Tibial artery (tissue), 4 donors: ENCODE results near the gene ZNF200.

Experiments used
- DNase-seq, 2 donors: peaks; one replicate each; pipeline ENCODE4 v3.0.0-alpha.2; 2019
- H3K27ac ChIP-seq, 2 donors: fragments of 200-600 bp; sonication (generic) in 1 of 2; 1 replicate in 1 of 2; 2 replicates in 1 of 2; pipeline ENCODE4 v1.5.1; 2018 to 2019; ENCODE audit warnings: mild to moderate bottlenecking in 1 of 2
- H3K27me3 ChIP-seq, 2 donors: fragments of 200-600 bp; sonication (generic) in 1 of 2; one replicate each; pipeline versions ENCODE4 v1.5.1 to v1.6.0; 2016 to 2019
- H3K36me3 ChIP-seq, 3 donors: fragments of 200-600 bp; sonication (generic) in 2 of 3; one replicate each; pipeline ENCODE4 v1.5.1; 2016 to 2019; ENCODE audit warnings: mild to moderate bottlenecking in 2 of 3
- H3K4me1 ChIP-seq, 4 donors: fragments of 200-600 bp; sonication (generic) in 2 of 4; 1 replicate in 3 of 4; 2 replicates in 1 of 4; pipeline ENCODE4 v1.5.1; 2016 to 2019
- H3K4me3 ChIP-seq, 2 donors: fragments of 200-600 bp; sonication (generic) in 1 of 2; 1 replicate in 1 of 2; 2 replicates in 1 of 2; pipeline ENCODE4 v1.5.1; 2018 to 2019; ENCODE audit warnings: mild to moderate bottlenecking in 2 of 2
- H3K9me3 ChIP-seq, 3 donors: fragments of 200-600 bp; sonication (generic) in 1 of 3; one replicate each; pipeline ENCODE4 v1.5.1; 2016 to 2019
- CTCF ChIP-seq, 2 experiments: fragments of 200-600 bp in 1 of 2; fragments of 450-650 bp in 1 of 2; IDR thresholded peaks; one replicate each; pipeline ENCODE4 v1.5.1; 2017 to 2019; ENCODE audit warnings: antibody characterized with exemption in 2 of 2, mild to moderate bottlenecking in 1 of 2, moderate library complexity in 1 of 2
- intact Hi-C: fragments of 100-400 bp; cut with DNase I; formaldehyde crosslinking; loops from one replicate; pipeline ENCODE4 v1.15.0; 2023; ENCODE audit warnings: low total_unique reads

ZNF200 gene

GRCh38 chr16:3175157-3176093 lies 59.5 kb downstream of the ZNF200 start:
- H3K4me1 ChIP-seq = peaks cover 0 to 28% (median 14%) of the 10 kb centered on the region in 4 donors
- no peak for TF ChIP-seq CTCF (IDR thresholded peaks at IDR 0.05)
- no peaks in the 10 kb centered on the region for H3K36me3 ChIP-seq
- DNase-seq = no peak
- intact Hi-C loops = no loop called here
- H3K27ac ChIP-seq = no peak overlapping the region
- H3K4me3 ChIP-seq = no peak overlapping the region
- H3K27me3 ChIP-seq = peaks cover 13 to 100% of the 10 kb centered on the region in 2 donors
- H3K9me3 ChIP-seq = no peaks in the 10 kb centered on the region

GRCh38 chr16:3174618-3175148 lies 60.3 kb downstream of the ZNF200 start:
- Histone ChIP-seq H3K27me3 (peaks cover 13 to 100% of the 10 kb centered on the region in 2 donors), H3K9me3 (no peaks in the 10 kb centered on the region), H3K4me3 (no peak overlapping the region), H3K4me1 (peaks cover 0 to 31% (median 17%) of the 10 kb centered on the region in 4 donors), H3K27ac (no peak overlapping the region), H3K36me3 (no peaks in the 10 kb centered on the region)
- TF ChIP-seq CTCF (IDR thresholded peaks at IDR 0.05) = no peak
- no peak for DNase-seq
- intact Hi-C loops = no loop called here

- H3K36me3 ChIP-seq = no peaks in the 10 kb centered on the region
- H3K9me3 ChIP-seq = no peaks in the 10 kb centered on the region
- no peak for TF ChIP-seq CTCF (IDR thresholded peaks at IDR 0.05)
- peaks cover 0 to 31% (median 17%) of the 10 kb centered on the region in 4 donors for H3K4me1 ChIP-seq
- H3K4me3 ChIP-seq = no peak overlapping the region
- intact Hi-C loops = no loop called here
- H3K27ac ChIP-seq = no peak overlapping the region
- H3K27me3 ChIP-seq = peaks cover 13 to 100% of the 10 kb centered on the region in 2 donors
- no peak for DNase-seq
Observed at GRCh38 chr16:3173892-3174617, 60.9 kb downstream of the ZNF200 start.
